Right lobe of liver (tissue), 6 donors: ENCODE data around the gene GGCT. TPM values are rescaled to one million over a fixed set of nuclear protein-coding genes. Genes with fewer than 3 reads are reported as not detected.

Experiments
- ATAC-seq, 4 donors: fragments of 200-7000 bp; cut with Tn5 transposase; one replicate each; pipeline ENCODE4 v1.9.1; 2020; ENCODE audit warnings: mild to moderate bottlenecking in 4 of 4, moderate library complexity in 4 of 4
- DNase-seq, 3 donors: peaks; one replicate each; pipeline ENCODE4 v3.0.0-alpha.2; 2020
- H3K27ac ChIP-seq, 3 donors: fragments of 200-600 bp; one replicate each; pipeline ENCODE4 v1.8.0; 2022
- H3K27me3 ChIP-seq, 2 donors: fragments of 200-600 bp; one replicate each; pipeline ENCODE4 v1.8.0; 2022
- H3K36me3 ChIP-seq, 4 donors: fragments of 200-600 bp; sonication (generic) in 1 of 4; one replicate each; pipeline versions ENCODE4 v1.5.1 to v1.8.0; 2017 to 2022; ENCODE audit warnings: control low read depth in 1 of 4
- H3K4me1 ChIP-seq, 4 donors: fragments of 200-600 bp; sonication (generic) in 1 of 4; one replicate each; pipeline versions ENCODE4 v1.5.1 to v1.8.0; 2017 to 2022; ENCODE audit warnings: control low read depth in 1 of 4
- H3K4me3 ChIP-seq, 3 donors: fragments of 200-600 bp; one replicate each; pipeline ENCODE4 v1.8.0; 2022
- H3K9me3 ChIP-seq, 4 donors: fragments of 200-600 bp; sonication (generic) in 1 of 4; one replicate each; pipeline versions ENCODE4 v1.5.1 to v1.8.0; 2017 to 2022; ENCODE audit warnings: control low read depth in 1 of 4
- CTCF ChIP-seq, 4 donors: fragments of 200-600 bp in 3 of 4; fragments of 450-650 bp in 1 of 4; IDR thresholded peaks; one replicate each; pipeline versions ENCODE4 v1.5.1 to v1.8.0; 2016 to 2022; ENCODE audit warnings: antibody characterized with exemption in 4 of 4, mild to moderate bottlenecking in 2 of 4
- POLR2A ChIP-seq: fragments of 450-650 bp; IDR thresholded peaks from one replicate; pipeline ENCODE4 v1.6.1; 2017; ENCODE audit warnings: antibody characterized with exemption, mild to moderate bottlenecking
- WGBS: methylation state at CpG from one replicate; pipeline ENCODE4 v1.1.6; 2018; ENCODE audit warnings: low coverage, low lambda C conversion rate; ENCODE audit not compliant: insufficient coverage; ENCODE audit errors: missing lambda C conversion rate; 5-methylcytosine and 5-hydroxymethylcytosine counted together
- intact Hi-C, 2 donors: fragments of 100-400 bp; cut with DNase I; formaldehyde crosslinking; loops; one replicate each; pipeline versions ENCODE4 v1.11.2 to v1.14.1; 2022
- total RNA-seq, 6 experiments: library from RNA; depleted of rRNA in 2 of 6; stranded (reverse); fragments of >200 nt in 2 of 6; fragmentation: NEBNext Ultra II Directional in 3 of 6; extraction: Animal tissue kit (Norgen Biotek cat#: 25700) in 3 of 6; gene quantifications; one replicate each; pipeline versions ENCODE4 v1.1.0 to v1.2.4, GENCODE V29; 2016 to 2023
- donor health status: DM: no; HTN: yes; CAD: no.
- donor health status: DM: no; HTN: no; CAD: no.
- donor health status: DM: no; HTN: no; CAD: no.
- donor health status: DM: no; HTN: yes; CAD: no.
- donor health status: DM: no; HTN: yes; CAD: no.

GGCT gene
- total RNA-seq, 6 experiments from 2014 or later = 13.2 to 23.8 (median 16.8) TPM

GRCh38 chr7:30471205-30471604 lies 33.4 kb downstream of the GGCT start:
- no peaks in the 10 kb centered on the region for H3K9me3 ChIP-seq
- H3K27ac ChIP-seq = peak overlapping the region in 2 of 3 donors; percentile 7 to 49
- H3K27me3 ChIP-seq = no peaks in the 10 kb centered on the region
- no peaks in the 10 kb centered on the region for H3K36me3 ChIP-seq
- DNase-seq (no peak), ATAC-seq (no peak)
- peaks cover 0 to 6% (median 0%) of the 10 kb centered on the region in 4 donors for H3K4me1 ChIP-seq
- intact Hi-C loops = no loop called here
- TF ChIP-seq CTCF (IDR thresholded peaks at IDR 0.05) = no peak
- no peak overlapping the region for H3K4me3 ChIP-seq
- WGBS = no CpG with 5 or more reads among the region's 2 CpGs

- no peak for DNase-seq
- WGBS = 53% methylated on average over 6 of the region's 6 CpGs
- peaks cover 0 to 1% (median 0%) of the 10 kb centered on the region in 4 donors for H3K4me1 ChIP-seq
- intact Hi-C loops = no loop called here
- peak overlapping the region in 2 of 3 donors; percentile 7 to 55 for H3K27ac ChIP-seq
- H3K36me3 ChIP-seq = no peaks in the 10 kb centered on the region
- no peak overlapping the region for H3K4me3 ChIP-seq
- peak; percentile 13 to 40 (median 20) for ATAC-seq
- H3K9me3 ChIP-seq = no peaks in the 10 kb centered on the region
- H3K27me3 ChIP-seq = no peaks in the 10 kb centered on the region
- TF ChIP-seq POLR2A (no peak), CTCF (IDR thresholded peaks at IDR 0.05) (no peak)
These were observed 33.9 kb downstream of the GGCT start for GRCh38 chr7:30470771-30471170.

- peak; percentile 28 to 58 (median 32) for ATAC-seq
- H3K9me3 ChIP-seq = no peaks in the 10 kb centered on the region
- H3K27ac ChIP-seq = peak overlapping the region in 2 of 3 donors; percentile 54 to 55
- WGBS = 71% methylated on average over 11 of the region's 14 CpGs
- no peak overlapping the region for H3K4me3 ChIP-seq
- no peak for DNase-seq
- H3K36me3 ChIP-seq = no peaks in the 10 kb centered on the region
- TF ChIP-seq POLR2A = no peak
- no peak for TF ChIP-seq CTCF (IDR thresholded peaks at IDR 0.05)
- no peaks in the 10 kb centered on the region for H3K4me1 ChIP-seq
- intact Hi-C loops = no loop called here
- H3K27me3 ChIP-seq = no peaks in the 10 kb centered on the region
These were observed 34.4 kb downstream of the GGCT start for GRCh38 chr7:30470163-30470770.

- no peaks in the 10 kb centered on the region for H3K9me3 ChIP-seq
- TF ChIP-seq POLR2A (no peak), CTCF (IDR thresholded peaks at IDR 0.05) (peak in 1 of 4 donors; percentile 12)
- H3K27ac ChIP-seq = peak overlapping the region in 2 of 3 donors; percentile 54 to 55
- 51% methylated on average over 5 of the region's 5 CpGs for WGBS
- H3K4me3 ChIP-seq = no peak overlapping the region
- ATAC-seq (peak; percentile 78 to 85 (median 81)), DNase-seq (peak in 1 of 3 donors; percentile 58)
- H3K4me1 ChIP-seq = peaks cover 0 to 1% (median 0%) of the 10 kb centered on the region in 4 donors
- no peaks in the 10 kb centered on the region for H3K27me3 ChIP-seq
- H3K36me3 ChIP-seq = no peaks in the 10 kb centered on the region
- intact Hi-C loops = no loop called here
These were observed 35.3 kb downstream of the GGCT start for GRCh38 chr7:30469303-30469702.
